HepG2 (cell line): ENCODE results near the gene PAX7. TPM values are rescaled to one million over a fixed set of nuclear protein-coding genes. Genes with fewer than 3 reads are reported as not detected.

Source experiments
- ATAC-seq: fragments of 200-7000 bp; cut with Tn5 transposase; 3 replicates; pipeline ENCODE4 v1.9.1; 2020; ENCODE audit warnings: mild to moderate bottlenecking, moderate library complexity
- BruUV-seq: library from RNA; stranded (reverse); fragments of 400-500 nt; replicated peaks from 2 replicates; lab custom pipeline; 2021; lab: Mats Ljungman, UMichigan
- CTCF ChIA-PET: fragments of 300-600 bp; formaldehyde crosslinking; extraction: SDS; loops from one replicate; lab custom pipeline; 2021; ENCODE audit warnings: low total read pairs, inconsistent platforms, low intra/inter-chr PET ratio; lab: Yijun Ruan, JAX
- POLR2A ChIA-PET: fragments of 350-600 bp; sonication (Branson Sonifier 250); formaldehyde crosslinking; loops from one replicate; lab custom pipeline; 2020; ENCODE audit warnings: antibody characterized with exemption, inconsistent platforms; lab: Yijun Ruan, JAX
- DNase-seq: peaks from one replicate; pipeline ENCODE4 v3.0.0-alpha.2; 2015; ENCODE audit warnings: low spot score
- FAIRE-seq: peaks from 3 replicates; lab custom pipeline; 2011; peaks lifted over from hg19 to GRCh38; lab: Jason Lieb, UNC
- H2AFZ ChIP-seq: one replicate; pipeline ENCODE4 v1.6.1; 2011; ENCODE audit warnings: low read length, inconsistent platforms
- H3K27ac ChIP-seq: fragments of 300-600 bp; 3 replicates; pipeline ENCODE4 v1.8.0; 2011; ENCODE audit warnings: mixed run types, mild to moderate bottlenecking, mixed read lengths, low read length, inconsistent platforms; ENCODE audit not compliant: insufficient read depth; ENCODE audit errors: extremely low read length
- H3K27me3 ChIP-seq, 2 experiments: fragments of 200-600 bp in 1 of 2; 2 replicates in 1 of 2; 3 replicates in 1 of 2; pipeline versions ENCODE4 v1.6.0 to v1.8.0; 2011; ENCODE audit warnings: low read length in 2 of 2, mild to moderate bottlenecking in 2 of 2, moderate library complexity in 2 of 2, inconsistent platforms in 1 of 2; ENCODE audit not compliant: insufficient read depth in 2 of 2, control insufficient read depth in 1 of 2
- H3K36me3 ChIP-seq, 2 experiments: fragments of 200-600 bp in 1 of 2; replicated peaks in 1 of 2; 2 replicates in 1 of 2; 3 replicates in 1 of 2; pipeline versions ENCODE4 v1.5.1 to v1.8.0; 2011; ENCODE audit warnings: low read length in 2 of 2, inconsistent platforms in 1 of 2; ENCODE audit not compliant: insufficient read depth in 2 of 2, control insufficient read depth in 1 of 2
- H3K4me1 ChIP-seq: 2 replicates; pipeline ENCODE4 v1.5.1; 2012; ENCODE audit warnings: low read length, inconsistent platforms; ENCODE audit not compliant: insufficient read depth
- H3K4me2 ChIP-seq: 2 replicates; pipeline ENCODE4 v1.6.0; 2011; ENCODE audit warnings: low read depth, low read length, inconsistent platforms
- H3K4me3 ChIP-seq, 3 experiments: fragments of 200-600 bp in 1 of 3; sonication (generic), shearing (Covaris generic) in 1 of 3; replicated peaks in 1 of 3; 2 replicates each; pipeline ENCODE4 v1.5.1; 2011 to 2016; ENCODE audit warnings: low read length in 3 of 3, inconsistent platforms in 2 of 3, low read depth in 2 of 3, mild to moderate bottlenecking in 2 of 3, control low read depth in 1 of 3, mixed read lengths in 1 of 3; ENCODE audit not compliant: insufficient read depth in 1 of 3
- H3K79me2 ChIP-seq: one replicate; pipeline ENCODE4 v1.6.1; 2011; ENCODE audit warnings: low read length, inconsistent platforms; ENCODE audit not compliant: insufficient read depth
- H3K9ac ChIP-seq: 2 replicates; pipeline ENCODE4 v1.6.0; 2011; ENCODE audit warnings: mild to moderate bottlenecking, low read depth, low read length, inconsistent platforms; ENCODE audit not compliant: insufficient read depth
- H3K9me3 ChIP-seq: 2 replicates; pipeline ENCODE4 v1.5.1; 2012; ENCODE audit warnings: mild to moderate bottlenecking, low read length
- H4K20me1 ChIP-seq: 2 replicates; pipeline ENCODE4 v1.6.0; 2011; ENCODE audit warnings: inconsistent platforms, mild to moderate bottlenecking, low read length, moderate library complexity; ENCODE audit not compliant: insufficient read depth
- EEA1 ChIP-seq: sonication (generic); formaldehyde crosslinking; IDR thresholded peaks from 2 replicates; pipeline ENCODE4 v1.5.1; 2020; ENCODE audit warnings: mild to moderate bottlenecking, missing genetic modification reagents, borderline replicate concordance
- GPN1 ChIP-seq: sonication (generic); formaldehyde crosslinking; IDR thresholded peaks from 2 replicates; pipeline ENCODE4 v1.5.1; 2020; ENCODE audit warnings: missing genetic modification reagents, borderline replicate concordance
- HDAC6 ChIP-seq: fragments of 200-600 bp; sonication (generic); IDR thresholded peaks from 2 replicates; pipeline ENCODE4 v1.7.0; 2017; ENCODE audit warnings: mild to moderate bottlenecking, antibody characterized with exemption, low read length, low read depth
- ZNF225 ChIP-seq: sonication (generic); formaldehyde crosslinking; IDR thresholded peaks from 2 replicates; pipeline ENCODE4 v1.4.0; 2020; ENCODE audit warnings: mild to moderate bottlenecking, missing genetic modification reagents
- ZNF232 ChIP-seq: sonication (generic); formaldehyde crosslinking; IDR thresholded peaks from 2 replicates; pipeline ENCODE4 v1.4.0; 2020; ENCODE audit warnings: missing genetic modification reagents, borderline replicate concordance
- ZNF296 ChIP-seq: sonication (generic); formaldehyde crosslinking; conservative IDR thresholded peaks from 2 replicates; pipeline ENCODE4 v1.5.0; 2020; ENCODE audit warnings: mild to moderate bottlenecking, missing genetic modification reagents
- ZNF335 ChIP-seq: sonication (generic); formaldehyde crosslinking; IDR thresholded peaks from 2 replicates; pipeline ENCODE4 v1.4.0; 2020; ENCODE audit warnings: missing genetic modification reagents
- ZNF660 ChIP-seq: sonication (generic); formaldehyde crosslinking; IDR thresholded peaks from 2 replicates; pipeline ENCODE4 v1.5.1; 2020; ENCODE audit warnings: mild to moderate bottlenecking, low read depth, missing genetic modification reagents, borderline replicate concordance
- ZSCAN20 ChIP-seq: sonication (generic); formaldehyde crosslinking; IDR thresholded peaks from 2 replicates; pipeline ENCODE4 v1.4.0; 2020; ENCODE audit warnings: missing genetic modification reagents, mild to moderate bottlenecking, borderline replicate concordance
- WGBS: methylation state at CpG from one replicate; pipeline ENCODE4 v1.1.6; 2017; ENCODE audit warnings: low lambda C conversion rate; 5-methylcytosine and 5-hydroxymethylcytosine counted together
- in situ Hi-C: cut with HindIII; loops from 2 replicates; pipeline ENCODE4 v1.10.0; 2017; ENCODE audit warnings: low pct_unique_long_range_greater_than_20kb; ENCODE audit not compliant: extremely low pct_ligation_motif_present
- intact Hi-C: fragments of 100-400 bp; cut with micrococcal nuclease; formaldehyde crosslinking; loops from one replicate; pipeline ENCODE4 v1.10.0; 2022; ENCODE audit not compliant: unreplicated experiment
- polyA plus RNA-seq, 8 experiments: library from polyadenylated mRNA; depleted of rRNA in 3 of 8; stranded (reverse) in 7 of 8; unstranded in 1 of 8; fragments of >200 nt; fragmentation: Illumina TruSeq in 4 of 8; extraction: Trizol in 4 of 8; gene quantifications; 2 replicates each; pipeline versions ENCODE4 v1.2.1 to v1.2.3, GENCODE V29; 2011 to 2016; ENCODE audit warnings: low read depth in 4 of 8, missing spikeins in 1 of 8, mixed read lengths in 1 of 8; ENCODE audit not compliant: insufficient read depth in 1 of 8
- total RNA-seq, 5 experiments: library from RNA; depleted of rRNA; stranded (reverse); fragments of >200 nt; fragmentation: Illumina TruSeq; extraction: Trizol; gene quantifications; 2 replicates each; pipeline ENCODE4 v1.2.3, GENCODE V29; 2016; ENCODE audit warnings: low read depth in 1 of 5
- TF ChIP-seq, protein P1 (sequence below): sonication (generic); formaldehyde crosslinking; IDR thresholded peaks from 2 replicates; pipeline ENCODE4 v1.8.0; 2022; ENCODE audit warnings: mild to moderate bottlenecking, missing genetic modification reagents, moderate library complexity
- TF ChIP-seq, protein P2 (sequence below): sonication (generic); formaldehyde crosslinking; IDR thresholded peaks from 2 replicates; pipeline ENCODE4 v1.4.0; 2020; ENCODE audit warnings: low read depth, mild to moderate bottlenecking, missing genetic modification reagents
- TF ChIP-seq, protein P3 (sequence below): sonication (generic); formaldehyde crosslinking; IDR thresholded peaks from 2 replicates; pipeline ENCODE4 v1.4.0; 2020; ENCODE audit warnings: missing genetic modification reagents; ENCODE audit errors: not compliant biosample characterization
- TF ChIP-seq, protein P4 (sequence below): sonication (generic); formaldehyde crosslinking; IDR thresholded peaks from 2 replicates; pipeline ENCODE4 v1.5.0; 2020; ENCODE audit warnings: mild to moderate bottlenecking, missing genetic modification reagents
- TF ChIP-seq, protein P5 (sequence below): sonication (generic); formaldehyde crosslinking; IDR thresholded peaks from 2 replicates; pipeline ENCODE4 v1.8.1; 2023; ENCODE audit warnings: missing genetic modification reagents, inconsistent platforms, borderline replicate concordance

The PAX7 gene
- total and polyA plus RNA-seq, 2 of the 13 experiments (the other 11 are each of a cell fraction or from before 2014, with no cell fraction given) = not detected

DNA sequence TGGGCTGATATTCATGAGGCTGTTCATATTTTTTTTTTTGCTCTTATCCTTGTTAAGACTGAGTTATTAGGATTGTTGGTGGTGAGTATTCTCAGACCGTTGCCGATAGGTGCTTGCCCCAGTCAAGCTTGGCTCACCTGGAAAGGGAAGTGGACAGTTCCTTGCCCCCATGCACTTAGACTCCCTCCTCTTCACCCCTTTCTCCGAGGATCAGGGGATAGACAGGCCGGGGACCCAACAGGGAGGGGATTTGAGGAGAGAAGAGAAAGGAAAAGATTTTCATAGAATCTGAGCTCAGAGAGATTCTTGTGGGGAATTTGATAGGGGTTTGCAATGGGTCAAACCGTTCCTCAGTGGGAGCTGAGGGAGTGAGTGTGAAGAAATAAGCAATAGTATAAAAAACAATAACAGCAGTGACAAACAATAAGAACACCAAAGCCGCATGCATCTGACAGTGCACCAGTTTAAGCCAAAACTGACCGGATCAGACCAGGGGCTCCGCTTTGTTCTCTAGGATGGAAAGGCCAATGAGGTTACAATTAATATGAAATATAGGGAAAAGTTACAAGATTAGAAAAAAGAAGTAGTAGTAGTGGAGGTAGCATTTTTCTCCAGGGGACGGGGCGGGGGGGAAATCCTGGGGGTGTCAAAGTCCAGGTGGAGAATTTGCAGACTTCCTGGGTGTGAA, 8.9 kb downstream of the PAX7 start:
- FAIRE-seq (no peak), DNase-seq (no peak), ATAC-seq (no peak)
- H4K20me1 ChIP-seq = peaks cover 15% of the 10 kb centered on the region; the same call in 1 of the 2 replicates
- no peak overlapping the region for H3K4me3 ChIP-seq
- no TSS peak for BruUV-seq
- H3K9ac ChIP-seq = no peak overlapping the region
- peaks cover 26 to 95% of the 10 kb centered on the region in 2 experiments for H3K27me3 ChIP-seq
- H3K4me2 ChIP-seq = no peak overlapping the region
- no peak overlapping the region for H3K27ac ChIP-seq
- no peak overlapping the region for H2AFZ ChIP-seq
- POLR2A ChIA-PET = no interaction called here
- H3K4me1 ChIP-seq = peaks cover 25% of the 10 kb centered on the region
- CTCF ChIA-PET = no interaction called here
- 15% methylated on average over 10 of the region's 10 CpGs for WGBS
- in situ Hi-C loops (no loop called here), intact Hi-C loops (no loop called here)
- H3K36me3 ChIP-seq = no peaks in the 10 kb centered on the region
- TF ChIP-seq GPN1 = no peak
- TF ChIP-seq, protein P1, sequence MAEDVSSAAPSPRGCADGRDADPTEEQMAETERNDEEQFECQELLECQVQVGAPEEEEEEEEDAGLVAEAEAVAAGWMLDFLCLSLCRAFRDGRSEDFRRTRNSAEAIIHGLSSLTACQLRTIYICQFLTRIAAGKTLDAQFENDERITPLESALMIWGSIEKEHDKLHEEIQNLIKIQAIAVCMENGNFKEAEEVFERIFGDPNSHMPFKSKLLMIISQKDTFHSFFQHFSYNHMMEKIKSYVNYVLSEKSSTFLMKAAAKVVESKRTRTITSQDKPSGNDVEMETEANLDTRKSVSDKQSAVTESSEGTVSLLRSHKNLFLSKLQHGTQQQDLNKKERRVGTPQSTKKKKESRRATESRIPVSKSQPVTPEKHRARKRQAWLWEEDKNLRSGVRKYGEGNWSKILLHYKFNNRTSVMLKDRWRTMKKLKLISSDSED (CRISPR knock-in tag) = no peak
- TF ChIP-seq, protein P2, sequence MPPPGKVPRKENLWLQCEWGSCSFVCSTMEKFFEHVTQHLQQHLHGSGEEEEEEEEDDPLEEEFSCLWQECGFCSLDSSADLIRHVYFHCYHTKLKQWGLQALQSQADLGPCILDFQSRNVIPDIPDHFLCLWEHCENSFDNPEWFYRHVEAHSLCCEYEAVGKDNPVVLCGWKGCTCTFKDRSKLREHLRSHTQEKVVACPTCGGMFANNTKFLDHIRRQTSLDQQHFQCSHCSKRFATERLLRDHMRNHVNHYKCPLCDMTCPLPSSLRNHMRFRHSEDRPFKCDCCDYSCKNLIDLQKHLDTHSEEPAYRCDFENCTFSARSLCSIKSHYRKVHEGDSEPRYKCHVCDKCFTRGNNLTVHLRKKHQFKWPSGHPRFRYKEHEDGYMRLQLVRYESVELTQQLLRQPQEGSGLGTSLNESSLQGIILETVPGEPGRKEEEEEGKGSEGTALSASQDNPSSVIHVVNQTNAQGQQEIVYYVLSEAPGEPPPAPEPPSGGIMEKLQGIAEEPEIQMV = no peak
- TF ChIP-seq, protein P3, sequence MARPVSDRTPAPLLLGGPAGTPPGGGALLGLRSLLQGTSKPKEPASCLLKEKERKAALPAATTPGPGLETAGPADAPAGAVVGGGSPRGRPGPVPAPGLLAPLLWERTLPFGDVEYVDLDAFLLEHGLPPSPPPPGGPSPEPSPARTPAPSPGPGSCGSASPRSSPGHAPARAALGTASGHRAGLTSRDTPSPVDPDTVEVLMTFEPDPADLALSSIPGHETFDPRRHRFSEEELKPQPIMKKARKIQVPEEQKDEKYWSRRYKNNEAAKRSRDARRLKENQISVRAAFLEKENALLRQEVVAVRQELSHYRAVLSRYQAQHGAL (CRISPR knock-in tag) = no peak
- no peak for TF ChIP-seq ZNF225 (CRISPR knock-in tag)
- TF ChIP-seq ZNF232 (CRISPR knock-in tag) = no peak
- TF ChIP-seq, protein P4, sequence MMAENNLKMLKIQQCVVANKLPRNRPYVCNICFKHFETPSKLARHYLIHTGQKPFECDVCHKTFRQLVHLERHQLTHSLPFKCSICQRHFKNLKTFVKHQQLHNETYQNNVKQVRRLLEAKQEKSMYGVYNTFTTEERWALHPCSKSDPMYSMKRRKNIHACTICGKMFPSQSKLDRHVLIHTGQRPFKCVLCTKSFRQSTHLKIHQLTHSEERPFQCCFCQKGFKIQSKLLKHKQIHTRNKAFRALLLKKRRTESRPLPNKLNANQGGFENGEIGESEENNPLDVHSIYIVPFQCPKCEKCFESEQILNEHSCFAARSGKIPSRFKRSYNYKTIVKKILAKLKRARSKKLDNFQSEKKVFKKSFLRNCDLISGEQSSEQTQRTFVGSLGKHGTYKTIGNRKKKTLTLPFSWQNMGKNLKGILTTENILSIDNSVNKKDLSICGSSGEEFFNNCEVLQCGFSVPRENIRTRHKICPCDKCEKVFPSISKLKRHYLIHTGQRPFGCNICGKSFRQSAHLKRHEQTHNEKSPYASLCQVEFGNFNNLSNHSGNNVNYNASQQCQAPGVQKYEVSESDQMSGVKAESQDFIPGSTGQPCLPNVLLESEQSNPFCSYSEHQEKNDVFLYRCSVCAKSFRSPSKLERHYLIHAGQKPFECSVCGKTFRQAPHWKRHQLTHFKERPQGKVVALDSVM = no peak
- TF ChIP-seq ZNF296 (CRISPR knock-in tag) = no peak
- TF ChIP-seq HDAC6 = no peak
- TF ChIP-seq EEA1 (CRISPR knock-in tag) = no peak
- TF ChIP-seq, protein P5, sequence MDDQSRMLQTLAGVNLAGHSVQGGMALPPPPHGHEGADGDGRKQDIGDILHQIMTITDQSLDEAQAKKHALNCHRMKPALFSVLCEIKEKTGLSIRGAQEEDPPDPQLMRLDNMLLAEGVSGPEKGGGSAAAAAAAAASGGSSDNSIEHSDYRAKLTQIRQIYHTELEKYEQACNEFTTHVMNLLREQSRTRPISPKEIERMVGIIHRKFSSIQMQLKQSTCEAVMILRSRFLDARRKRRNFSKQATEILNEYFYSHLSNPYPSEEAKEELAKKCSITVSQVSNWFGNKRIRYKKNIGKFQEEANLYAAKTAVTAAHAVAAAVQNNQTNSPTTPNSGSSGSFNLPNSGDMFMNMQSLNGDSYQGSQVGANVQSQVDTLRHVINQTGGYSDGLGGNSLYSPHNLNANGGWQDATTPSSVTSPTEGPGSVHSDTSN = no peak
- TF ChIP-seq ZNF660 (CRISPR knock-in tag) = no peak
- no peak for TF ChIP-seq ZNF335 (CRISPR knock-in tag)
- TF ChIP-seq ZSCAN20 (CRISPR knock-in tag) = no peak
- H3K79me2 ChIP-seq = no peaks in the 10 kb centered on the region
- H3K9me3 ChIP-seq = no peaks in the 10 kb centered on the region
